Aortic smooth muscle cell (primary cell): ENCODE results near the gene QRFP. TPM values are rescaled to one million over a fixed set of nuclear protein-coding genes. Genes with fewer than 3 reads are reported as not detected.

Source experiments
- total RNA-seq: library from RNA; depleted of rRNA; stranded (reverse); fragments of >200 nt; gene quantifications from 2 replicates; pipeline ENCODE4 v1.2.3, GENCODE V29; 2014

The QRFP gene
- not detected in 2 replicates for total RNA-seq

GRCh38 chr9:130896233-130897014 lies at the start of gene QRFP:
Gene QRFP (minus strand): TSS chr9:130896812. CDS start chr9:130893838, 2,974 bp downstream.

GRCh38 chr9:130938652-130939404 lies 42.2 kb upstream of the QRFP start, which contains the start of gene FIBCD1:
Gene FIBCD1 (minus strand): TSS chr9:130939247. CDS start chr9:130938607, 640 bp downstream.

Other genes starting within 250 kb of the QRFP start
- under 0.01 TPM in 1 of 2 replicates, not detected in the other for gene PRDM12, start 232.2 kb downstream of the QRFP start, total RNA-seq
- gene EXOSC2, start 203.0 kb downstream of the QRFP start, total RNA-seq: 20.0 and 30.6 TPM in 2 replicates
- gene ABL1, start 61.6 kb downstream of the QRFP start, total RNA-seq: 48.6 and 58.1 TPM in 2 replicates
- gene FIBCD1, start 42.4 kb upstream of the QRFP start, total RNA-seq: 0.26 and 0.50 TPM in 2 replicates
- under 0.01 and 0.12 TPM in 2 replicates for gene LAMC3, start 112.4 kb upstream of the QRFP start, total RNA-seq
- gene AIF1L, start 199.7 kb upstream of the QRFP start, total RNA-seq: 0.75 and 0.92 TPM in 2 replicates
- gene NUP214, start 228.8 kb upstream of the QRFP start, total RNA-seq: 10.3 and 14.2 TPM in 2 replicates